Thymus (tissue), 11 donors: ENCODE measurements around the gene P2RX7. TPM values are rescaled to one million over a fixed set of nuclear protein-coding genes. Genes with fewer than 3 reads are reported as not detected.

ENCODE experiments used
- DNase-seq, 9 donors: peaks; one replicate each; pipeline ENCODE4 v3.0.0-alpha.2; 2013; ENCODE audit warnings: low spot score in 9 of 9, low read depth in 6 of 9, missing footprints in 1 of 9
- H3K27ac ChIP-seq, 2 donors: one replicate each; pipeline ENCODE4 v1.5.1; 2013; ENCODE audit warnings: control low read depth in 1 of 2, low read depth in 1 of 2, low read length in 1 of 2, mild to moderate bottlenecking in 1 of 2, moderate library complexity in 1 of 2
- H3K27me3 ChIP-seq, 2 donors: one replicate each; pipeline ENCODE4 v1.5.1; 2013; ENCODE audit warnings: low read length in 1 of 2; ENCODE audit not compliant: control insufficient read depth in 2 of 2, insufficient read depth in 1 of 2
- H3K36me3 ChIP-seq, 2 donors: one replicate each; pipeline ENCODE4 v1.5.1; 2013; ENCODE audit warnings: low read length in 1 of 2, mild to moderate bottlenecking in 1 of 2, moderate library complexity in 1 of 2; ENCODE audit not compliant: control insufficient read depth in 2 of 2, insufficient read depth in 2 of 2
- H3K4me1 ChIP-seq, 2 donors: one replicate each; pipeline ENCODE4 v1.5.1; 2013; ENCODE audit warnings: low read length in 2 of 2; ENCODE audit not compliant: control insufficient read depth in 2 of 2, insufficient read depth in 2 of 2
- H3K4me3 ChIP-seq, 2 donors: one replicate each; pipeline ENCODE4 v1.5.1; 2013; ENCODE audit warnings: low read length in 2 of 2, control low read depth in 1 of 2, mild to moderate bottlenecking in 1 of 2
- H3K9me3 ChIP-seq, 2 donors: one replicate each; pipeline ENCODE4 v1.5.1; 2013; ENCODE audit warnings: low read length in 1 of 2, mild to moderate bottlenecking in 1 of 2; ENCODE audit not compliant: control insufficient read depth in 2 of 2, insufficient read depth in 1 of 2
- WGBS: extraction: QIAGEN DNeasy Blood & Tissue Kit; methylation state at CpG from one replicate; pipeline ENCODE4 v1.1.7; 2013; 5-methylcytosine and 5-hydroxymethylcytosine counted together
- polyA plus RNA-seq: library from polyadenylated mRNA; stranded (reverse); fragments of 200-250 nt; gene quantifications from one replicate; pipeline ENCODE4 v1.2.3, GENCODE V29; 2013
- total RNA-seq: library from RNA; stranded (reverse); fragments of 120-200 nt; gene quantifications from one replicate; pipeline ENCODE4 v1.2.4, GENCODE V29; 2013
- donor health status: healthy.

The P2RX7 gene
- total and polyA plus RNA-seq, 2 donors, result 1.7 to 2.3 TPM

GRCh38 chr12:121232163-121232562, 99.5 kb downstream of the P2RX7 start:
- no peak for DNase-seq
- 97% methylated on average over 16 of the region's 16 CpGs for WGBS
- H3K36me3 ChIP-seq, result peaks cover 25 to 39% of the 10 kb centered on the region in 2 donors
- H3K4me3 ChIP-seq, result no peak overlapping the region
- H3K27ac ChIP-seq, result no peak overlapping the region
- H3K27me3 ChIP-seq, result no peaks in the 10 kb centered on the region
- peaks cover 0 to 2% of the 10 kb centered on the region in 2 donors for H3K9me3 ChIP-seq
- H3K4me1 ChIP-seq, result no peaks in the 10 kb centered on the region

GRCh38 chr12:121232977-121233627, 100.4 kb downstream of the P2RX7 start:
- Histone ChIP-seq H3K27ac (no peak overlapping the region), H3K4me1 (peaks cover 0 to 9% of the 10 kb centered on the region in 2 donors), H3K4me3 (no peak overlapping the region), H3K27me3 (no peaks in the 10 kb centered on the region), H3K36me3 (peaks cover 30 to 47% of the 10 kb centered on the region in 2 donors), H3K9me3 (peaks cover 0 to 2% of the 10 kb centered on the region in 2 donors)
- no peak for DNase-seq
- 97% methylated on average over 14 of the region's 14 CpGs for WGBS

GRCh38 chr12:121233628-121234020, 100.9 kb downstream of the P2RX7 start:
- no peak overlapping the region for H3K27ac ChIP-seq
- DNase-seq, result no peak
- WGBS, result 96% methylated on average over 11 of the region's 11 CpGs
- no peak overlapping the region for H3K4me3 ChIP-seq
- H3K4me1 ChIP-seq, result peaks cover 5 to 14% of the 10 kb centered on the region in 2 donors
- no peaks in the 10 kb centered on the region for H3K27me3 ChIP-seq
- H3K9me3 ChIP-seq, result peaks cover 0 to 2% of the 10 kb centered on the region in 2 donors
- H3K36me3 ChIP-seq, result peaks cover 30 to 49% of the 10 kb centered on the region in 2 donors

- Histone ChIP-seq H3K4me3 (no peak overlapping the region), H3K36me3 (peaks cover 29 to 47% of the 10 kb centered on the region in 2 donors), H3K4me1 (peaks cover 33 to 46% of the 10 kb centered on the region in 2 donors), H3K9me3 (peaks cover 0 to 10% of the 10 kb centered on the region in 2 donors), H3K27me3 (no peaks in the 10 kb centered on the region), H3K27ac (no peak overlapping the region)
- WGBS, result 97% methylated on average over 9 of the region's 9 CpGs
- DNase-seq, result no peak
Observed at GRCh38 chr12:121236776-121237175, 104.1 kb downstream of the P2RX7 start.

GRCh38 chr12:121237415-121237814, 104.7 kb downstream of the P2RX7 start:
- Histone ChIP-seq H3K27ac (no peak overlapping the region), H3K27me3 (no peaks in the 10 kb centered on the region), H3K36me3 (peaks cover 27 to 47% of the 10 kb centered on the region in 2 donors), H3K9me3 (peaks cover 0 to 10% of the 10 kb centered on the region in 2 donors), H3K4me3 (no peak overlapping the region), H3K4me1 (peaks cover 33 to 47% of the 10 kb centered on the region in 2 donors)
- DNase-seq, result no peak
- 98% methylated on average over 8 of the region's 8 CpGs for WGBS

Other genes starting within 250 kb of the P2RX7 start
- gene SPPL3, start 228.5 kb upstream of the P2RX7 start, total RNA-seq, result 10.9 TPM
- gene SPPL3, start 228.5 kb upstream of the P2RX7 start, polyA plus RNA-seq, result 22.4 TPM
- not detected for gene HNF1A, start 154.3 kb upstream of the P2RX7 start, total RNA-seq
- gene HNF1A, start 154.3 kb upstream of the P2RX7 start, polyA plus RNA-seq, result 0.09 TPM
- 10.3 TPM for gene C12orf43, start 116.4 kb upstream of the P2RX7 start, total RNA-seq
- gene C12orf43, start 116.4 kb upstream of the P2RX7 start, polyA plus RNA-seq, result 10.1 TPM
- gene OASL, start 93.6 kb upstream of the P2RX7 start, total RNA-seq, result 6.3 TPM
- gene OASL, start 93.6 kb upstream of the P2RX7 start, polyA plus RNA-seq, result 5.7 TPM
- gene P2RX4, start 77.3 kb downstream of the P2RX7 start, total RNA-seq, result 14.4 TPM
- gene P2RX4, start 77.3 kb downstream of the P2RX7 start, polyA plus RNA-seq, result 15.2 TPM
- gene CAMKK2, start 163.8 kb downstream of the P2RX7 start, total RNA-seq, result 11.2 TPM
- gene CAMKK2, start 163.8 kb downstream of the P2RX7 start, polyA plus RNA-seq, result 14.0 TPM
- gene ANAPC5, start 219.5 kb downstream of the P2RX7 start, total RNA-seq, result 119 TPM
- 173 TPM for gene ANAPC5, start 219.5 kb downstream of the P2RX7 start, polyA plus RNA-seq